Measurements from ENCODE around the gene POLR2B.

POLR2B gene

GRCh38 chr4:56995525-56995924 is 16.8 kb downstream of the POLR2B start:
- H3K4me1 ChIP-seq (ENCODE audit: insufficient read depth, poor library complexity, severe bottlenecking), result no peaks in the 10 kb centered on the region
- H3K9me3 ChIP-seq (ENCODE audit: severe bottlenecking), result no peaks in the 10 kb centered on the region
- no peaks in the 10 kb centered on the region for H3K27me3 ChIP-seq (ENCODE audit: insufficient read depth, poor library complexity, severe bottlenecking)
- H3K4me3 ChIP-seq (ENCODE audit: severe bottlenecking), result no peak overlapping the region
- H3K36me3 ChIP-seq (ENCODE audit: low read depth), result peaks cover 88% of the 10 kb centered on the region
- DNase-seq (ENCODE audit: low spot score) (no peak), ATAC-seq (ENCODE audit: low read depth) (no peak)
- H3K27ac ChIP-seq (ENCODE audit: poor library complexity, severe bottlenecking), result no peak overlapping the region
- TF ChIP-seq CTCF (IDR thresholded peaks at IDR 0.05; ENCODE audit: poor library complexity, severe bottlenecking), result no peak

- H3K9me3 ChIP-seq (ENCODE audit: severe bottlenecking), result no peaks in the 10 kb centered on the region
- no peak for ATAC-seq (ENCODE audit: low read depth)
- H3K27me3 ChIP-seq (ENCODE audit: insufficient read depth, poor library complexity, severe bottlenecking), result no peaks in the 10 kb centered on the region
- no peak for TF ChIP-seq CTCF (IDR thresholded peaks at IDR 0.05; ENCODE audit: poor library complexity, severe bottlenecking)
- no peak for DNase-seq (ENCODE audit: low spot score)
- no peaks in the 10 kb centered on the region for H3K4me1 ChIP-seq (ENCODE audit: insufficient read depth, poor library complexity, severe bottlenecking)
- no peak overlapping the region for H3K27ac ChIP-seq (ENCODE audit: poor library complexity, severe bottlenecking)
- no peak overlapping the region for H3K4me3 ChIP-seq (ENCODE audit: severe bottlenecking)
- peaks cover 82% of the 10 kb centered on the region for H3K36me3 ChIP-seq (ENCODE audit: low read depth)
Observed at GRCh38 chr4:56999751-57000150, 21.1 kb downstream of the POLR2B start.

- TF ChIP-seq CTCF (IDR thresholded peaks at IDR 0.05; ENCODE audit: poor library complexity, severe bottlenecking), result no peak
- no peaks in the 10 kb centered on the region for H3K4me1 ChIP-seq (ENCODE audit: insufficient read depth, poor library complexity, severe bottlenecking)
- H3K4me3 ChIP-seq (ENCODE audit: severe bottlenecking), result no peak overlapping the region
- no peak overlapping the region for H3K27ac ChIP-seq (ENCODE audit: poor library complexity, severe bottlenecking)
- H3K27me3 ChIP-seq (ENCODE audit: insufficient read depth, poor library complexity, severe bottlenecking), result no peaks in the 10 kb centered on the region
- DNase-seq (ENCODE audit: low spot score), result no peak
- H3K36me3 ChIP-seq (ENCODE audit: low read depth), result peaks cover 97% of the 10 kb centered on the region
- ATAC-seq (ENCODE audit: low read depth), result no peak
- H3K9me3 ChIP-seq (ENCODE audit: severe bottlenecking), result no peaks in the 10 kb centered on the region
Observed at GRCh38 chr4:57013543-57014120, 34.9 kb downstream of the POLR2B start.

GRCh38 chr4:57018980-57019379 is 40.3 kb downstream of the POLR2B start:
- TF ChIP-seq CTCF (IDR thresholded peaks at IDR 0.05; ENCODE audit: poor library complexity, severe bottlenecking), result peak; percentile 10
- Histone ChIP-seq H3K36me3 (ENCODE audit: low read depth) (peaks cover 91% of the 10 kb centered on the region), H3K27ac (ENCODE audit: poor library complexity, severe bottlenecking) (no peak overlapping the region), H3K4me3 (ENCODE audit: severe bottlenecking) (no peak overlapping the region), H3K4me1 (ENCODE audit: insufficient read depth, poor library complexity, severe bottlenecking) (peaks cover 24% of the 10 kb centered on the region), H3K9me3 (ENCODE audit: severe bottlenecking) (no peaks in the 10 kb centered on the region), H3K27me3 (ENCODE audit: insufficient read depth, poor library complexity, severe bottlenecking) (no peaks in the 10 kb centered on the region)
- DNase-seq (ENCODE audit: low spot score) (no peak), ATAC-seq (ENCODE audit: low read depth) (no peak)

GRCh38 chr4:57020467-57021101 is 41.9 kb downstream of the POLR2B start:
- Histone ChIP-seq H3K27ac (ENCODE audit: poor library complexity, severe bottlenecking) (peak overlapping the region; percentile 27), H3K36me3 (ENCODE audit: low read depth) (peaks cover 93% of the 10 kb centered on the region)

More at GRCh38 chr4:57020467-57021101, 41.9 kb downstream of the POLR2B start:
- Histone ChIP-seq H3K4me1 (ENCODE audit: insufficient read depth, poor library complexity, severe bottlenecking) (peaks cover 24% of the 10 kb centered on the region), H3K27me3 (ENCODE audit: insufficient read depth, poor library complexity, severe bottlenecking) (no peaks in the 10 kb centered on the region), H3K9me3 (ENCODE audit: severe bottlenecking) (no peaks in the 10 kb centered on the region), H3K4me3 (ENCODE audit: severe bottlenecking) (no peak overlapping the region)
- TF ChIP-seq CTCF (IDR thresholded peaks at IDR 0.05; ENCODE audit: poor library complexity, severe bottlenecking), result no peak
- DNase-seq (ENCODE audit: low spot score), result no peak
- ATAC-seq (ENCODE audit: low read depth), result peak; percentile 91
